ENCODE data around the gene MAML3.

The MAML3 gene

GRCh38 chr4:140123666-140124377 is 30.2 kb downstream of the MAML3 start:
- Histone ChIP-seq H3F3A (ENCODE audit: insufficient read depth, low read length) (no peaks in the 10 kb centered on the region; the same call in 1 of the 2 replicates), H3K27me3 (ENCODE audit: insufficient read depth, low read length) (no peaks in the 10 kb centered on the region; the same call in 1 of the 2 replicates), H3K9me2 (ENCODE audit: low read depth, low read length) (no peaks in the 10 kb centered on the region), H3K4me1 (ENCODE audit: insufficient read depth, low read length, severe bottlenecking) (no peaks in the 10 kb centered on the region), H3K9ac (ENCODE audit: low read length) (no peak overlapping the region), H3K4me3 (ENCODE audit: low read depth, low read length, poor library complexity, severe bottlenecking) (no peak overlapping the region), H4K20me1 (ENCODE audit: insufficient read depth, low read length) (no peaks in the 10 kb centered on the region), H3K36me3 (ENCODE audit: insufficient read depth, low read length) (no peaks in the 10 kb centered on the region), H3K79me2 (ENCODE audit: insufficient read depth, low read length) (no peaks in the 10 kb centered on the region), H3K27ac (ENCODE audit: low read depth, low read length, poor library complexity, severe bottlenecking) (no peak overlapping the region), H2AFZ (ENCODE audit: low read length) (no peak overlapping the region), H3K9me3 (ENCODE audit: low read length) (no peaks in the 10 kb centered on the region), H3K4me2 (ENCODE audit: low read length) (no peak overlapping the region)
- TF ChIP-seq CTCF (IDR thresholded peaks at IDR 0.05; ENCODE audit: low read length): no peak
- no peak for TF ChIP-seq EZH2 (IDR thresholded peaks at IDR 0.05; ENCODE audit: borderline replicate concordance, low read length)

- Histone ChIP-seq H4K20me1 (ENCODE audit: insufficient read depth, low read length) (no peaks in the 10 kb centered on the region), H3K4me1 (ENCODE audit: insufficient read depth, low read length, severe bottlenecking) (no peaks in the 10 kb centered on the region), H3K36me3 (ENCODE audit: insufficient read depth, low read length) (no peaks in the 10 kb centered on the region), H3K4me3 (ENCODE audit: low read depth, low read length, poor library complexity, severe bottlenecking) (no peak overlapping the region), H3K9ac (ENCODE audit: low read length) (no peak overlapping the region), H3K27me3 (ENCODE audit: insufficient read depth, low read length) (no peaks in the 10 kb centered on the region; the same call in 1 of the 2 replicates), H3K9me2 (ENCODE audit: low read depth, low read length) (no peaks in the 10 kb centered on the region), H3K27ac (ENCODE audit: low read depth, low read length, poor library complexity, severe bottlenecking) (no peak overlapping the region), H3K4me2 (ENCODE audit: low read length) (no peak overlapping the region), H3F3A (ENCODE audit: insufficient read depth, low read length) (no peaks in the 10 kb centered on the region; the same call in 1 of the 2 replicates), H2AFZ (ENCODE audit: low read length) (no peak overlapping the region), H3K79me2 (ENCODE audit: insufficient read depth, low read length) (no peaks in the 10 kb centered on the region), H3K9me3 (ENCODE audit: low read length) (no peaks in the 10 kb centered on the region)
- no peak for TF ChIP-seq EZH2 (IDR thresholded peaks at IDR 0.05; ENCODE audit: borderline replicate concordance, low read length)
- no peak for TF ChIP-seq CTCF (IDR thresholded peaks at IDR 0.05; ENCODE audit: low read length)
Measured at GRCh38 chr4:140122891-140123290, 31.1 kb downstream of the MAML3 start.

- H4K20me1 ChIP-seq (ENCODE audit: insufficient read depth, low read length): no peaks in the 10 kb centered on the region
- no peaks in the 10 kb centered on the region; the same call in 1 of the 2 replicates for H3K27me3 ChIP-seq (ENCODE audit: insufficient read depth, low read length)
- H3K9ac ChIP-seq (ENCODE audit: low read length): no peak overlapping the region
- H3K4me1 ChIP-seq (ENCODE audit: insufficient read depth, low read length, severe bottlenecking): no peaks in the 10 kb centered on the region
- no peaks in the 10 kb centered on the region for H3K36me3 ChIP-seq (ENCODE audit: insufficient read depth, low read length)
- H3K4me2 ChIP-seq (ENCODE audit: low read length): no peak overlapping the region
- H2AFZ ChIP-seq (ENCODE audit: low read length): no peak overlapping the region
- no peaks in the 10 kb centered on the region for H3K79me2 ChIP-seq (ENCODE audit: insufficient read depth, low read length)
- H3K9me2 ChIP-seq (ENCODE audit: low read depth, low read length): no peaks in the 10 kb centered on the region
- TF ChIP-seq CTCF (IDR thresholded peaks at IDR 0.05; ENCODE audit: low read length): no peak
- no peak for TF ChIP-seq EZH2 (IDR thresholded peaks at IDR 0.05; ENCODE audit: borderline replicate concordance, low read length)
- no peaks in the 10 kb centered on the region; the same call in 1 of the 2 replicates for H3F3A ChIP-seq (ENCODE audit: insufficient read depth, low read length)
- H3K27ac ChIP-seq (ENCODE audit: low read depth, low read length, poor library complexity, severe bottlenecking): no peak overlapping the region
- H3K9me3 ChIP-seq (ENCODE audit: low read length): no peaks in the 10 kb centered on the region
- H3K4me3 ChIP-seq (ENCODE audit: low read depth, low read length, poor library complexity, severe bottlenecking): no peak overlapping the region
Measured at GRCh38 chr4:140121646-140122045, 32.3 kb downstream of the MAML3 start.
